Activated T-helper 2 cell treated with anti-CD3 and anti-CD28 coated beads, Interferon-gamma antibody, Interleukin-2, Interleukin-4, amounts not matched to agents 10 μg/mL and 5 μg/mL and 100 μg/mL, durations not matched to agents 14 hours and 24 hours and 36 hours (primary cell): ENCODE results near the gene KIF3B. TPM values are rescaled to one million over a fixed set of nuclear protein-coding genes. Genes with fewer than 3 reads are reported as not detected.
A peak's percentile ranks its signal among the peaks of the same experiment; 100 is the strongest.
"Not testable (repeated sequence)": the region's sequence is repeated elsewhere in the genome, so short reads cannot be mapped to it uniquely, and the experiment has no call there.

Experiments
- DNase-seq: peaks from one replicate; pipeline ENCODE4 v3.0.0; 2021; ENCODE audit warnings: low spot score
- H3K27ac Mint-ChIP-seq: one replicate; pipeline ENCODE4 v1.8.0; 2021; ENCODE audit warnings: mixed read lengths
- H3K27me3 Mint-ChIP-seq: one replicate; pipeline ENCODE4 v1.8.0; 2021; ENCODE audit warnings: low read depth, mixed read lengths
- H3K36me3 Mint-ChIP-seq: one replicate; pipeline ENCODE4 v1.8.0; 2021; ENCODE audit warnings: low read depth, mixed read lengths
- H3K4me1 Mint-ChIP-seq: one replicate; pipeline ENCODE4 v1.8.0; 2021; ENCODE audit warnings: low read depth, mixed read lengths
- H3K4me3 Mint-ChIP-seq: one replicate; pipeline ENCODE4 v1.8.0; 2021; ENCODE audit warnings: low read depth, mild to moderate bottlenecking, moderate library complexity, mixed read lengths
- H3K9me3 Mint-ChIP-seq: one replicate; pipeline ENCODE4 v1.8.0; 2021; ENCODE audit warnings: mixed read lengths
- intact Hi-C: fragments of 100-400 bp; cut with micrococcal nuclease; formaldehyde crosslinking; loops from one replicate; pipeline ENCODE4 v1.15.1; 2023
- total RNA-seq: library from RNA; stranded (reverse); gene quantifications from 2 replicates; pipeline ENCODE4 v1.2.3, GENCODE V29; 2022

The KIF3B gene
- total RNA-seq, 1 donor from 2014 or later: 42.2 TPM

- H3K9me3 Mint-ChIP-seq: no peaks in the 10 kb centered on the region
- intact Hi-C loops: loop anchor here (5.0 kb wide), 1 partner anchor 37 kb away; no protein-coding TSS in a partner anchor
- H3K4me3 Mint-ChIP-seq: no peak overlapping the region
- H3K27me3 Mint-ChIP-seq: no peaks in the 10 kb centered on the region
- H3K4me1 Mint-ChIP-seq: peaks cover 44% of the 10 kb centered on the region
- DNase-seq: no peak
- no peak overlapping the region for H3K27ac Mint-ChIP-seq
- peaks cover 74% of the 10 kb centered on the region for H3K36me3 Mint-ChIP-seq
These were observed 52.5 kb downstream of the KIF3B start for GRCh38 chr20:32329817-32330554.

DNA sequence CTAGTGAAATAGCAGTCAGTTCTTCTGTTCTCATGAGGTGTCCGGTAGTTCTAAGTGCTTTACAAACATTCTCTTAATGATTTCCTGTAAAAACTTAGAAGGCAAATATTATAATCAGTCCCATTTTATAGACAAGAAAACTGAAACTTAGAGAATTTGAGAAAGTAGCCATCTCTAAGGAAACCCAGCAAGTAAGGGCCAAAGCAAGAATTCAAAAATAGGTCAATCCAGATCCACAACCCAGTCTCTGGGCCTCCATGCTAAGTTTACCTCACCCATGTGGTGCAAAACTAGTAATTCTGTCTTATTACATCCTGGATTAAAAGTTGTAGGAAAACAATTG lies 53.1 kb downstream of the KIF3B start:
- intact Hi-C loops: loop anchor here (5.0 kb wide), 1 partner anchor 37 kb away; no protein-coding TSS in a partner anchor
- no peaks in the 10 kb centered on the region for H3K27me3 Mint-ChIP-seq
- no peak overlapping the region for H3K4me3 Mint-ChIP-seq
- H3K27ac Mint-ChIP-seq: no peak overlapping the region
- DNase-seq: no peak
- H3K4me1 Mint-ChIP-seq: peaks cover 45% of the 10 kb centered on the region
- H3K9me3 Mint-ChIP-seq: no peaks in the 10 kb centered on the region
- H3K36me3 Mint-ChIP-seq: peaks cover 75% of the 10 kb centered on the region

GRCh38 chr20:32332614-32333013 lies 55.2 kb downstream of the KIF3B start:
- H3K4me3 Mint-ChIP-seq: no peak overlapping the region
- no peaks in the 10 kb centered on the region for H3K9me3 Mint-ChIP-seq
- no peak for DNase-seq
- intact Hi-C loops: loop anchor here (1.0 to 5.0 kb wide), 8 partner anchors 23 to 128 kb away; no protein-coding TSS in a partner anchor
- peaks cover 67% of the 10 kb centered on the region for H3K36me3 Mint-ChIP-seq
- peak overlapping the region; percentile 81 for H3K27ac Mint-ChIP-seq
- H3K4me1 Mint-ChIP-seq: peaks cover 46% of the 10 kb centered on the region
- no peaks in the 10 kb centered on the region for H3K27me3 Mint-ChIP-seq

DNA sequence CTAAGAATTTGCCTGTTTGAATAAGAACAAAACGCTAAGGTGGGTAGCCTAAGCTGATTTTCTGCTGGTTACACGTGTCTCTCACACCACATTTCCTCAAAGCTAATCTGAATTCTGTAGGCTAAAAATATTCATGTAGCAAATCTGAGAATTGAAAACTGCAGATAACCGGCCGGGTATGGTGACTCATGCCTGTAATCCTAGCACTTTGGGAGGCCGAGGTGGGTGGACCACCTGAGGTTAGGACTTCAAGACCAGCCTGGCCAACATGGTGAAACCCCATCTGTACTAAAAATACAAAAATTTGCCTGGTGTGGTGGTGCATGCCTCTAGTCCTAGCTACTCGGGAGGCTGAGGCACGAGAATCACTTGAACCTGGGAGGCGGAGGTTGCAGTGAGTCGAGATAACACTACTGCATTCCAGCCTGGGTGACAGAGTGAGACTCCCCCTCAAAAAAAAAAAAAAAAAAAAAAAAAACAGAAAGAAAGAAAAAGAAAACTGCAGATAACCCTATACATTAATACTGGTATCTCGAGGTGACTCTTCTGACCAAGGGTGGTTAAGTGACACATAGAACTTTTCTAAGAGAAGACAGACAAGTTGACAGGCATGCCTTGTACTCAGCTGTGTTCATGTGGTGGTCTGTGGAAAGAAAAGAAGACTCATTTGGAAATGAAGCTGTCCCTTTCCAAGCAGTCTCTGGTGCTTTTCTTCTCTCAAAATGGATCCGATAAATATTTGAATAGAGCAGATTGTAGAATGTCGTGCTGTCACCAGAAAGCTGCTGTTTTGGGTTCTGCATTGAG lies 55.9 kb downstream of the KIF3B start:
- H3K27ac Mint-ChIP-seq: peak overlapping the region; percentile 81
- no peaks in the 10 kb centered on the region for H3K9me3 Mint-ChIP-seq
- H3K4me1 Mint-ChIP-seq: peaks cover 46% of the 10 kb centered on the region
- H3K27me3 Mint-ChIP-seq: no peaks in the 10 kb centered on the region
- intact Hi-C loops: loop anchor here (1.0 to 5.0 kb wide), 8 partner anchors 22 to 129 kb away; no protein-coding TSS in a partner anchor
- peaks cover 67% of the 10 kb centered on the region for H3K36me3 Mint-ChIP-seq
- DNase-seq: peak; percentile 24
- H3K4me3 Mint-ChIP-seq: peak overlapping the region; percentile 6

GRCh38 chr20:32333988-32334885 lies 56.8 kb downstream of the KIF3B start:
- H3K9me3 Mint-ChIP-seq: no peaks in the 10 kb centered on the region
- DNase-seq: no peak
- H3K27me3 Mint-ChIP-seq: no peaks in the 10 kb centered on the region
- intact Hi-C loops: loop anchor here (1.0 to 5.0 kb wide), 8 partner anchors 21 to 130 kb away; no protein-coding TSS in a partner anchor
- peaks cover 46% of the 10 kb centered on the region for H3K4me1 Mint-ChIP-seq
- peak overlapping the region; percentile 26 for H3K4me3 Mint-ChIP-seq
- H3K36me3 Mint-ChIP-seq: peaks cover 63% of the 10 kb centered on the region
- H3K27ac Mint-ChIP-seq: peak overlapping the region; percentile 81

- Mint-ChIP-seq H3K4me3 (no peak overlapping the region), H3K27me3 (no peaks in the 10 kb centered on the region), H3K27ac (no peak overlapping the region), H3K9me3 (no peaks in the 10 kb centered on the region), H3K4me1 (peaks cover 40% of the 10 kb centered on the region), H3K36me3 (peaks cover 42% of the 10 kb centered on the region)
- intact Hi-C loops: no loop called here
- no peak for DNase-seq
These were observed 59.5 kb downstream of the KIF3B start for GRCh38 chr20:32336918-32337347.

DNA sequence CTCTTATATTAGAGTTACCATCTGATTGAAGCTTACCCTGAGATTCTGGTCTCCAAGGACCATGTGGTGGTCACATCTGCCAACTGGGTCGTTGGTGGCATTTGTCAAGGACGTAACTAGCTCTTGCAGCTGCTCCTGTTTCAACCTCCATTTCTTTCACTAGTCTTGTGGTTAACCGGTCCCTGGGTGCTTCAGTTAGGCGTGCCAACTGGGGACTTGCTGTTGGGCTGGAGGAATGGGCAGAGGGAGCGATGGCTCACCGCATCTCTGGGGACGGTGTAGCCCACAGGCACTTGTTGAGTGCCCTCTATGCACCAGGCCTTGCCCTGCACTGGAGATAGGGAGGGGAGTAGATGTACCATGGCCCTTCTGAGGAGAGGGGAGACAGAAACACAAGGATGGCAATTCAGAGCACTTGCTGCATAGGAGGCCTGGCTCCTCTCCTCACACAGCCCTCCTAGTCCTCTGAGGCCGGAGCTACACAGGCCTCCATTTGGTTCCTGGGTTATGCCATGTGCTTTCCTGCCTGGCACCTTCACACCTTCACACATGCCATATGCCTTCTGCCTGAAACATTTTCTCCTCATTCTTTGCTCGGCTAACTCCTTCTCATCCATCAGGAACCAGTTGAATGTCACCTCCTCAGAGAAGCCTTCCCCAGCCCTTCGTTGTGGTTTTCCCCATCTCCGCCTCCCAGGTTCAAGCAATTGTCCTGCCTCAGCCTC lies 60.6 kb downstream of the KIF3B start:
- H3K36me3 Mint-ChIP-seq: peaks cover 36% of the 10 kb centered on the region
- H3K27ac Mint-ChIP-seq: no peak overlapping the region
- intact Hi-C loops: no loop called here
- no peak for DNase-seq
- no peaks in the 10 kb centered on the region for H3K9me3 Mint-ChIP-seq
- no peak overlapping the region for H3K4me3 Mint-ChIP-seq
- H3K4me1 Mint-ChIP-seq: peaks cover 33% of the 10 kb centered on the region
- no peaks in the 10 kb centered on the region for H3K27me3 Mint-ChIP-seq

DNA sequence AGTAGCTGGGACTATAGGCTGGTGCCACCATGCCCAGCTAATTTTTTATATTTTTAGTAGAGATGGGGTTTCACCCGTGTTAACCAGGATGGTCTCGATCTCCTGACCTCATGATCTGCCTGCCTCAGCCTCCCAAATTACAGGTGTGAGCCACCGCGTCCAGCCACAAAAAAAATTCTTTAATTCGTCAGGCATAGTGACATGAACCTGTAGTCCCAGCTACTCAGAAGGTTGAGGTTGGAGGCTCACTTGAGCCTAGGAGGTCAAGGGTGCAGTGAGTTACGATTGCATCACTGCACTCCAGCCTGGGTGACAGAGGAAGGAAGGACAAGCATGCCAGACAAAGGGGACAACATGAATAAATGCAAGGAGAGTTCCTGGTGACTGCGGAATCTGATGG lies 61.2 kb downstream of the KIF3B start:
- no peak overlapping the region for H3K27ac Mint-ChIP-seq
- H3K9me3 Mint-ChIP-seq: no peaks in the 10 kb centered on the region
- no peak for DNase-seq
- no peaks in the 10 kb centered on the region for H3K27me3 Mint-ChIP-seq
- peaks cover 29% of the 10 kb centered on the region for H3K4me1 Mint-ChIP-seq
- no peak overlapping the region for H3K4me3 Mint-ChIP-seq
- peaks cover 34% of the 10 kb centered on the region for H3K36me3 Mint-ChIP-seq
- intact Hi-C loops: no loop called here

GRCh38 chr20:32339116-32339515 lies 61.7 kb downstream of the KIF3B start:
- Mint-ChIP-seq H3K9me3 (no peaks in the 10 kb centered on the region), H3K4me1 (peaks cover 24% of the 10 kb centered on the region), H3K27me3 (no peaks in the 10 kb centered on the region), H3K36me3 (peaks cover 30% of the 10 kb centered on the region), H3K4me3 (no peak overlapping the region), H3K27ac (no peak overlapping the region)
- intact Hi-C loops: no loop called here
- no peak for DNase-seq

DNA sequence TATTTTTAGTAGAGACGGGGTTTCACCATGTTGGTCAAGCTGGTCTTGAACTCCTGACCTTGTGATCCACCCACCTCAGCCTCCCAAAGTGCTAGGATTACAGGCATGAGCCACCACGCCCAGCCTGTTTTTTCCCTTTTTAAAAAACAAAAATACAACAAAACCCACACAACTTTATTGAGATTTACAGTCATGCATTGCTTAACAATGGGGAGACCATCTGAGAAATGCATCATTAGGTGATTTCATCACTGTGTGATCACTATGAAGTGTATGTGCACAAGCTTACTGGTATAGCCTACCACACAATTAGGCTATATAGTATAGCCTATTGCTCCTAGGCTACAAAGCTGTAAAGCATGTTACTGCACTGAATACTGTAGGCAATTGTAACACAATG lies 63.6 kb downstream of the KIF3B start:
- H3K4me1 Mint-ChIP-seq: peaks cover 10% of the 10 kb centered on the region
- not testable (repeated sequence) for H3K9me3 Mint-ChIP-seq

DNA sequence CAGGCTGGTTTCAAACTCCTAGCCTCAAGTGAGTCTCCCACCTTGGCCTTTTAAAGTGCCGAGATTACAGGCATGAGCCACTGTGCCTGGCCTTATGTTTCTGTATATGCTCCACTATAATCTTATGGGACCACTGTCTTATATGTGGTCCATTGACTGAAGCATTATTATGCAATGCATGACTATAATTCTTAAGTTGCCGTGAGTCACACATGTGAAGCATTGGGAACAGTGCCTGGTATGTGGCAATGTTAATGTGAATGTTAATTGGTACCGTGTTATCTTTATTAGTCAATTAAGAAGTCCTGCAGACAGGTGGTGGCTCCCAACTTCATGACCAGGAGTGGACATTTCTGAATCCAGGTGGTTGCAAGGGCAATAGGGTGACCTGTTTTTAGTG lies 66.0 kb downstream of the KIF3B start:
- Mint-ChIP-seq H3K4me1 (peaks cover 5% of the 10 kb centered on the region), H3K9me3 (no peaks in the 10 kb centered on the region), H3K27ac (no peak overlapping the region), H3K27me3 (no peaks in the 10 kb centered on the region), H3K4me3 (no peak overlapping the region), H3K36me3 (peaks cover 19% of the 10 kb centered on the region)
- intact Hi-C loops: no loop called here
- no peak for DNase-seq

More for the DNA sequence above, 63.6 kb downstream of the KIF3B start:
- peaks cover 15% of the 10 kb centered on the region for H3K36me3 Mint-ChIP-seq
- DNase-seq, H3K4me3 Mint-ChIP-seq, H3K27ac Mint-ChIP-seq, H3K27me3 Mint-ChIP-seq, intact Hi-C loops: not testable (repeated sequence)
